Heart left ventricle (tissue), 16 donors: ENCODE data around the gene CDC42SE2. TPM values are rescaled to one million over a fixed set of nuclear protein-coding genes. Genes with fewer than 3 reads are reported as not detected.
"Not testable (repeated sequence)": the region's sequence is repeated elsewhere in the genome, so short reads cannot be mapped to it uniquely, and the experiment has no call there.

ENCODE experiments used
- ATAC-seq, 4 donors: fragments of 200-7000 bp; cut with Tn5 transposase; one replicate each; pipeline ENCODE4 v1.9.1; 2020 to 2022; ENCODE audit warnings: moderate library complexity in 4 of 4, mild to moderate bottlenecking in 3 of 4, moderate number of reproducible peaks in 1 of 4
- DNase-seq, 5 donors: peaks; one replicate each; pipeline ENCODE4 v3.0.0-alpha.2; 2020
- H3K27ac ChIP-seq, 12 donors: fragments of 200-600 bp; sonication (generic) in 4 of 12; one replicate each; pipeline versions ENCODE4 v1.5.0 to v1.8.0; 2016 to 2022; ENCODE audit warnings: mild to moderate bottlenecking in 2 of 12
- H3K27me3 ChIP-seq, 9 donors: fragments of 200-600 bp; sonication (generic) in 2 of 9; one replicate each; pipeline versions ENCODE4 v1.5.1 to v1.8.0; 2016 to 2022; ENCODE audit warnings: mild to moderate bottlenecking in 3 of 9
- H3K36me3 ChIP-seq, 9 donors: fragments of 200-600 bp; sonication (generic) in 2 of 9; one replicate each; pipeline versions ENCODE4 v1.5.0 to v1.8.0; 2018 to 2022; ENCODE audit warnings: mild to moderate bottlenecking in 2 of 9
- H3K4me1 ChIP-seq, 12 donors: fragments of 200-600 bp; sonication (generic) in 4 of 12; one replicate each; pipeline versions ENCODE4 v1.5.0 to v1.8.0; 2016 to 2022; ENCODE audit warnings: mild to moderate bottlenecking in 3 of 12
- H3K4me3 ChIP-seq, 12 donors: fragments of 200-600 bp; sonication (generic) in 4 of 12; one replicate each; pipeline versions ENCODE4 v1.5.0 to v1.8.0; 2017 to 2022; ENCODE audit warnings: mild to moderate bottlenecking in 9 of 12, moderate library complexity in 4 of 12
- H3K9me3 ChIP-seq, 12 donors: fragments of 200-600 bp; sonication (generic) in 4 of 12; one replicate each; pipeline versions ENCODE4 v1.5.0 to v1.8.0; 2016 to 2022; ENCODE audit warnings: mild to moderate bottlenecking in 1 of 12
- CTCF ChIP-seq, 12 donors: fragments of 200-600 bp; sonication (generic) in 4 of 12; IDR thresholded peaks; one replicate each; pipeline versions ENCODE4 v1.5.0 to v1.8.0; 2018 to 2022; ENCODE audit warnings: antibody characterized with exemption in 12 of 12, mild to moderate bottlenecking in 5 of 12
- POLR2A ChIP-seq, 2 donors: fragments of 450-650 bp; IDR thresholded peaks; one replicate each; pipeline ENCODE4 v1.6.1; 2017; ENCODE audit warnings: antibody characterized with exemption in 2 of 2, mild to moderate bottlenecking in 2 of 2, moderate library complexity in 2 of 2
- WGBS, 4 donors: extraction: QIAGEN DNeasy Blood & Tissue Kit in 2 of 4; methylation state at CpG; one replicate each; pipeline versions ENCODE4 v1.1.5 to v1.1.7; 2013 to 2018; 5-methylcytosine and 5-hydroxymethylcytosine counted together
- intact Hi-C, 10 donors: fragments of 100-400 bp; cut with DNase I; formaldehyde crosslinking; loops; one replicate each; pipeline versions ENCODE4 v1.11.1 to v1.14.2; 2022
- polyA plus RNA-seq, 2 donors: library from polyadenylated mRNA; stranded (reverse); fragments of 200-250 nt; gene quantifications; one replicate each; pipeline ENCODE4 v1.2.3, GENCODE V29; 2013
- total RNA-seq, 9 donors: library from RNA; depleted of rRNA in 2 of 9; stranded (reverse); fragments of >200 nt in 2 of 9; fragmentation: NEBNext Ultra II Directional in 3 of 9; extraction: Animal tissue kit (Norgen Biotek cat#: 25700) in 3 of 9; gene quantifications; one replicate each; pipeline versions ENCODE4 v1.1.0 to v1.2.4, GENCODE V29; 2016 to 2023
- donor health status: ischemic (EF 13 %, LVEDD 7.1; RV severe dilation, severe dysfunction).
- donor health status: healthy with polysubstance abuse.
- donor health status: DM: no; HTN: yes; CAD: no.
- donor health status: DM: no; HTN: no; CAD: no.
- donor health status: ischemic (EF 25% LVEDD 6.9; RV normal size, moderate dysfunction).
- donor health status: ischemic (EF 25% LVEDD 5.7; RV mildly dilated, moderate dysfunction).
- donor health status: healthy.
- donor health status: DM: yes; HTN: yes; CAD: no.
- donor health status: ischemic (EF 35%, LVEDD 5.7; RV mildly dilated, moderate dysfunction).
- donor health status: nonischemic (EF 11% LVEDD 7.7; RV severe dilation, severe dysfunction).
- donor health status: DM: yes; HTN: yes; CAD: no.
- donor health status: PGD.
- donor health status: ischemic (EF 29% LVEDD 5.4; RV normal size, mild dysfunction).
- donor health status: nonischemic (EF 23%, LVEDD 6.1; RV moderate dilation, normal function).

The CDC42SE2 gene
- total and polyA plus RNA-seq, 11 donors = 4.8 to 29.2 (median 12.4) TPM

- DNase-seq (no peak), ATAC-seq (no peak)
- TF ChIP-seq POLR2A (IDR thresholded peaks at IDR 0.05) = no peak
- no peak for TF ChIP-seq CTCF (IDR thresholded peaks at IDR 0.05)
- intact Hi-C loops = no loop called here
- peaks cover 0 to 5% (median 0%) of the 10 kb centered on the region in 12 donors for H3K9me3 ChIP-seq
- peak overlapping the region in 1 of 12 donors; percentile 67 for H3K27ac ChIP-seq
- no peak overlapping the region for H3K4me3 ChIP-seq
- H3K27me3 ChIP-seq = no peaks in the 10 kb centered on the region
- H3K4me1 ChIP-seq = peaks cover 0 to 47% (median 5%) of the 10 kb centered on the region in 12 donors
- WGBS, 4 donors = 76 to 88% (median 82%) methylated on average over 2 of the region's 2 CpGs
- H3K36me3 ChIP-seq = no peaks in the 10 kb centered on the region
Observed at GRCh38 chr5:131329286-131329560, 65.4 kb downstream of the CDC42SE2 start.

GRCh38 chr5:131330031-131330430 lies 66.2 kb downstream of the CDC42SE2 start:
- DNase-seq (no peak), ATAC-seq (no peak)
- Histone ChIP-seq H3K4me1 (peaks cover 0 to 42% (median 0%) of the 10 kb centered on the region in 12 donors), H3K36me3 (no peaks in the 10 kb centered on the region), H3K27ac (no peak overlapping the region), H3K9me3 (peaks cover 0 to 5% (median 0%) of the 10 kb centered on the region in 12 donors), H3K4me3 (no peak overlapping the region), H3K27me3 (no peaks in the 10 kb centered on the region)
- TF ChIP-seq POLR2A (IDR thresholded peaks at IDR 0.05) = no peak
- TF ChIP-seq CTCF (IDR thresholded peaks at IDR 0.05) = no peak
- intact Hi-C loops = no loop called here
- WGBS, 4 donors = 89 to 96% (median 93%) methylated on average over 5 of the region's 5 CpGs

GRCh38 chr5:131335756-131336155 lies 71.9 kb downstream of the CDC42SE2 start:
- peaks cover 0 to 23% (median 0%) of the 10 kb centered on the region in 12 donors for H3K9me3 ChIP-seq
- H3K36me3 ChIP-seq, intact Hi-C loops, DNase-seq, H3K4me1 ChIP-seq, H3K27me3 ChIP-seq, H3K4me3 ChIP-seq, H3K27ac ChIP-seq, ATAC-seq: not testable (repeated sequence)
- WGBS, 4 donors = 88 to 99% (median 98%) methylated on average over 4 of the region's 4 CpGs

- ATAC-seq, H3K27me3 ChIP-seq, H3K36me3 ChIP-seq, H3K27ac ChIP-seq, intact Hi-C loops, H3K4me3 ChIP-seq, H3K4me1 ChIP-seq, DNase-seq: not testable (repeated sequence)
- H3K9me3 ChIP-seq = peaks cover 0 to 23% (median 0%) of the 10 kb centered on the region in 12 donors
- 88 to 98% (median 93%) methylated on average over 12 of the region's 12 CpGs for WGBS, 4 donors
Observed at GRCh38 chr5:131336801-131337200, 72.9 kb downstream of the CDC42SE2 start.

- H3K36me3 ChIP-seq, intact Hi-C loops, H3K27ac ChIP-seq, ATAC-seq, H3K4me3 ChIP-seq, H3K27me3 ChIP-seq, H3K4me1 ChIP-seq, DNase-seq: not testable (repeated sequence)
- H3K9me3 ChIP-seq = peaks cover 0 to 23% (median 0%) of the 10 kb centered on the region in 12 donors
- WGBS, 4 donors = 96 to 98% (median 97%) methylated on average over 27 of the region's 27 CpGs
Observed at GRCh38 chr5:131337240-131338050, 73.6 kb downstream of the CDC42SE2 start.

GRCh38 chr5:131338051-131338453 lies 74.2 kb downstream of the CDC42SE2 start:
- Histone ChIP-seq H3K27ac (no peak overlapping the region), H3K36me3 (peaks cover 0 to 2% (median 0%) of the 10 kb centered on the region in 9 donors), H3K9me3 (peaks cover 0 to 23% (median 0%) of the 10 kb centered on the region in 12 donors), H3K4me3 (no peak overlapping the region), H3K4me1 (no peaks in the 10 kb centered on the region), H3K27me3 (no peaks in the 10 kb centered on the region)
- no peak for DNase-seq
- intact Hi-C loops = no loop called here
- TF ChIP-seq CTCF (IDR thresholded peaks at IDR 0.05) = no peak
- TF ChIP-seq POLR2A (IDR thresholded peaks at IDR 0.05) = no peak
- no peak for ATAC-seq
- WGBS, 4 donors = 96 to 98% (median 98%) methylated on average over 4 of the region's 4 CpGs

- H3K4me3 ChIP-seq, H3K27me3 ChIP-seq, H3K4me1 ChIP-seq, intact Hi-C loops, ATAC-seq, DNase-seq, H3K27ac ChIP-seq, H3K36me3 ChIP-seq: not testable (repeated sequence)
- H3K9me3 ChIP-seq = peaks cover 0 to 10% (median 0%) of the 10 kb centered on the region in 12 donors
- WGBS, 4 donors = 93 to 97% (median 95%) methylated on average over 9 of the region's 9 CpGs
Observed at GRCh38 chr5:131344288-131344687, 80.4 kb downstream of the CDC42SE2 start.

GRCh38 chr5:131346204-131346603 lies 82.4 kb downstream of the CDC42SE2 start:
- H3K4me1 ChIP-seq, H3K4me3 ChIP-seq, H3K27me3 ChIP-seq, H3K36me3 ChIP-seq, ATAC-seq, H3K27ac ChIP-seq, DNase-seq, H3K9me3 ChIP-seq, intact Hi-C loops: not testable (repeated sequence)
- 94 to 99% (median 97%) methylated on average over 3 of the region's 3 CpGs for WGBS, 4 donors
